GM19452 (cell line): ENCODE data around the gene KCNK10.

Source experiments
- ATAC-seq: cut with Tn5 transposase; IDR thresholded peaks from one replicate; pipeline ENCODE4 v1.9.1; 2021; ENCODE audit not compliant: unreplicated experiment

The KCNK10 gene

DNA sequence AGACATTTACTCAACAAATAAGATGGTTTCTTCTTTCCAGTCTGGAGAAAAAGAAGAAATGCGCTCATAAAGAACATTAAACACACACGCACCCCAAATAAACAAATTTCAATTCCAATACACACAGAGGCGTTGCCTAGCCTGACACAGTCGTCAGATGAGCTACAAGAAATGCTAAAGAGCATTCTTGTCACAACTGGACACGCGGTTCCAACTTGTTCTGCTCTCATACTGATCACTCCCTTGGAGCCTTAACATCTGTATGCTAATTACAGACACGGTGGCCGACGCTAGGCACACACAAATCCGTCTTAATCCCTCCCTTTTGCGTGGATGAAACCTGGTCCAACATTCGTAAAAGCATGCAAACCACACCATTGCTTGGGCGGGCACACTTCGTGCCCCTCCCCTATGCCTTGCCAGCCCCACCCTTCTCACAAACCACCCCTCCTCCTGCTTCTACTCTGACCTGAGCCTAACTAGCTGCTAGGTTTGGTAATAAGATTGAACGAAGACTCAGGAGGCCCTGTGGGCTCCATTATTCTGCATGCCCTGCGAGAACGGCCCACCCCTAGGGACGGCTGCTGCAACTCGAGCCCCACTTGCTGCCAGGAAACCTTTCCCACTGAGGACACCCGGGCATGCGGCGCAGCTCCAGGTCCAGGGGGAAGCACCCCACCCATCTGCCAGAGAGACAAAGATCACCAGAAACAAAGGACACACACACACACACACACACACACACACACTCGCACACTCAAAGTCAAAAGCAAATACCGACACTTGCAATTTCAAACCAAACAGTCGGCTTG lies 1.2 kb downstream of the KCNK10 start:
- ATAC-seq: no peak

DNA sequence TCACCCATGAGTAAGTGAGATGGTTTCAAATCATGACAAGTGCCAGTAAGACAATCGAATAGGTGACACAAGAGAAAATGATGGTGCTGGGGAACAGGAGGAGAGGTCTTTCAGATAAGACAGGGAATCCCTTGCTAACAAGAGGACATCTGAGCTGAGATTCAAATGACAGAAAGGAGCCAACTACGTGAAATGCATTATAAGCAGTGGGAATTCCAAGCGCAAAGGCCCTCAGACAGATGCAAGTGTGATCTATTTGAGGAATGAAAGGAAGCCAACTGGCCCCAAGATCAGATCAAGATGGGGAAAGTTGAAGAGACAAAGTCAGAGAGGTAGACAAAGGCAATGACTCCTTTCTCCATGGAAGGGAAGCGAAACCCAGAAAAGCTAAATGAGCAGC lies 4.7 kb downstream of the KCNK10 start:
- no peak for ATAC-seq

DNA sequence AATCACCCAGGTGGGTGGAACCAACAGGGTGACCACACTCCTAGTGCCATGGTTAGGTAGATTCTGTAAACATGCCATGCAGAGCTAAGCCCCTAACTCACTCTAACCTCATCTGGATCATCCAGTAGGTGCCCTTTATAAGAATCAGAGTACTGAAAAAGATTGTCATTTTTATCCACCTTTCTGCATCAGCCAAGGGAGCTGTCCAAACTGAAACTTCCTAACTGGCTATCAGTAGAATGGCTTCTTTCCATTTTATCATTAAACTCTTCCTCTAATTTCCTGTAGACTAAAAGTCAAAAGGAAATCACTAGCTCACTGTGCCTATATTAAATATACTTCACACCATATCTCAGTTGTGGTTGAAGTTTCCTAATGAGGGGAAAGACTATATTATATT lies 6.5 kb downstream of the KCNK10 start:
- ATAC-seq: no peak

DNA sequence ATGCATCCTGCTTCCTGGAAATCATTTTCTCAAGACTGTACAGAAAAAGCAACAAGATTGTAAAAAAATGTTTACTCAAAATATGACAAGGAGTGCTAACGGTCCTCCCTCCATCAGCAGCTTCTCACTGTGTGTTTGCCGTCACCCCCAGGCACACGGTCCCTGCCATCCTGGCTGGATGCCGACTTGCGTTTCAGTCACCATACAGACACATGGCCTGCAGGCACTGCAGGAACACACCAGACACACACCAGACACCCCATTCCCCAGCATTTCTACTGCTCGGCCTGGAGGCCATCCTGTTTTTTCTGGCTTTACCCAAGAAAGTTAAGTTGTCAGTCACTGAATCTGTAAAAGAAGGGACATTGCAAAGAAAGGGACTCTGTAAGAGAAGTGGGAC lies 10.8 kb downstream of the KCNK10 start:
- no peak for ATAC-seq

DNA sequence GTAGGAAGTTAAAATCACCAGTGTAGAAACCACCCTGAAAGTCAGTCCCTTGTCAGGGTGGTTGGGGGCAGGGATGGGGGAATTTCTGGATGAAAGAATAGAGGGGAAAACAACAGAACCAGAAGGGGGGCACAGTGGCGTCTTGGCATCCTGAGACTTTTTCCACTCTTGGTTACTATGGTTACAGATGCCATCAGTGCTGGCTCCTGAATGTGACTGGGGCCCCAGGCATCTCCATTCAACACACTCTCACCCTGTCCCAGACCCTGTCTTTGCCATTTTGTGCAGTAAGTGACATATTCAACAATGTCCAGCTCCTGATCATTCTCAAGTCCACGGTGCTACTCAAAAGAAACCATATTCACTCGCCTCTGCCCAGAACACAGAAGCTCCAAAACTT lies 11.3 kb downstream of the KCNK10 start:
- no peak for ATAC-seq

DNA sequence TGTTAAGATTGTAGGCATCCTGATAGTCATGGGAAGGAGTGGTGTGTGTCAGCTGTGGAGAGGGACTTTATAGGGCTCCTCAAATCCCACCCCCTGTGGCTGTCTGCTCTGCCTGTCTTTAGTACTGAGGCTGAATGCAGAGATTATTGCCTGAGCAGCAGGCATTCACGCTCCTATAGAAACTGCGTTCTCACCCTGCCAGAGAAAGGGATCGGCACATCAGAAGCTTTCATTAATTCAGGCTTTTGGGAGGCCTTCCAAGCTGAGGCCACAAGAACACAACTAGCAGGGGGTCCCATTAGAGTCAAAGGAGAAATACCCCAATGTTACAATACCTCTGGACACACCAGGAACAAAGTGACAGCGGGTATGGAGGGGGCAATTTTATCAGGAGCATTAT lies 12.6 kb downstream of the KCNK10 start:
- ATAC-seq: no peak

DNA sequence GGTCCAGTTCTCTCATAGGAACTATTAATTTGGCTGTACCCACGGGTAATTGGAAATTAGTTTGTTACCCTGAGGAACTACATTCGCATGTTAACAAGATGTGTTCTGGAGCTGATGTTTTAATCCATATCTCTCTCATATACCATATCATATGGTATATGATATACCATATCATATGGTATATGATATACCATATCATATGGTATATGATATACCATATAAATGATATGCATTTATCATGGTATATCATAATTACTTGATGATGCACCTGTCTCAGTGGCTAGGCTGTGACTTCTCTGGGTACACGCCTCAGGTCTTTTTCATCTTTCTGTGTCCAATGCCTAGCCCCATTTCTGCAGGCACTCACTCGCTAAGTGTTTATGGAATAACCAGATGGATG lies 13.0 kb downstream of the KCNK10 start:
- no peak for ATAC-seq

DNA sequence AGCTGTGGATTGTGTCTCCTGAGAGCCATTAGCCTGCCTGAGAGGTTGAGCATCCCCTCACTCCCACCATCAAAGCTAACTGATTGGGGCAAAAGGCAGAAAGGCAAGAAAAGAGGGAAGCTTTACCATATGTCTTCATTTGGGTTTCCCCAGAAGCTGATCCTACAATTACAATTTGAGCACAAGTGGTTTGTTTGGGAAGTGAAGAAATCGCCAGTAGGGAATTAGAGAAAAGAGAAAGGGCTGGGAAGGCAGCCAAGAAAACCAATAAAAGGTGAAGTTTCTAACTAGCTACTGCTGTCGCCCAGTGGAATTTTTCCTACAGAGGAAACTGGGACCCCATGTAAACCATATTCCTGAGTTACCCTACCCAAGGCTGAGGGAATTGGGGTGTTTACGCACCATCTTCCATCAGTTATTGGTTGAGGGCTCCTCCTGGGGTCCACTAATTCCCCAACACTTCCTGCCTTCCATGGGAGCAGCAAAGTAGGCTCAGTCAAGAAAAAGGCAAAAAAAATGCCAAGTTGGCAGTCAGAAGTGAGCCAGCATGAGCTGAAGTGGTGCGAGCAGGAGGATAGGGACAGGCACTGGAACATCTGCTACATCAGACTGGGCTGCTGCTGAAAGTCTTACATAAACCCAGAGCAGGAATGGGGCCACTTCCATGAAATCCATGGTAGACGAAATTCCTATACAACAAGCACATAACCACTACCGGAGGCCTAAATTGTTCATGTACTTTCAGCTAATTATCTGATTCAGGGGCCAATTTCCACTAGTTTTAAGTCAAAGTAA lies 17.3 kb downstream of the KCNK10 start:
- no peak for ATAC-seq

DNA sequence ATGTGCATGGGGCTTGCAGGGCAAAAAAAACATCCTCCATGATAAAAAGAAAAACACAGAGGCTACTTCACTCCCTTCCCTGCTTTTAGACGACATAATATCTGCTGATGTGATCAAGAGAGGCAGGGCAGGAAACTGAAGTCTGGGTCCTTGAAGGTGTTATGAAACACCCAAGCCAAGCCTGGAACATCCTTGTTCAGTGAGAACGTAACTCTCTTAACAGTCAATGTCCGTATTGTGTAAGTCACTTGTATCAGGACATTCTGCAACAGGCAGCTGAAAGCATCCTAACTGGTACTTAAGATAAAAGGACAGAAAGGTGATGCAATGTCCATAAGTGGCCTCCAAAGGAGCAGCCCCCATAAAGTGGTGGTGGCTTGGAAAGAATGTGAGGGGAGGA lies 20.0 kb downstream of the KCNK10 start:
- ATAC-seq: no peak

DNA sequence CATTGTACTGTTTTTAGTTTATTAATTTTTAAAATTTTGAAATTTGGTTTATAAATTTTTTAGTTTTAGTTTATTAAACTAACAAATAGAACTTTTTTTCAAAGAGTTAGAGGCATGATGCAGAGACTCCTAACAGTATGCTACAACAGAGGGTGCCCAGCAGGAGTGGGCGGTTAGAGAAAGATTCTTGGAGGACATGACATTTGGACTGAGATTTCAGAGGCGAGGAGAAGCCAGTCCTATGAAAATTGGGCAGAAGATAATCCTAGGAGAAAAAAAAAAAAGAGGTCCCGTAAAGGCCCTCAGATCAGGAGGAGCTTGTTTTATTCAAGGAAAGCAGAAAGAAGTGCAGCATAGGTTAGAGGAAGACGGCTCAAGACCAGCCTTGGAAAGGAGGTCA lies 21.7 kb downstream of the KCNK10 start:
- ATAC-seq: no peak

DNA sequence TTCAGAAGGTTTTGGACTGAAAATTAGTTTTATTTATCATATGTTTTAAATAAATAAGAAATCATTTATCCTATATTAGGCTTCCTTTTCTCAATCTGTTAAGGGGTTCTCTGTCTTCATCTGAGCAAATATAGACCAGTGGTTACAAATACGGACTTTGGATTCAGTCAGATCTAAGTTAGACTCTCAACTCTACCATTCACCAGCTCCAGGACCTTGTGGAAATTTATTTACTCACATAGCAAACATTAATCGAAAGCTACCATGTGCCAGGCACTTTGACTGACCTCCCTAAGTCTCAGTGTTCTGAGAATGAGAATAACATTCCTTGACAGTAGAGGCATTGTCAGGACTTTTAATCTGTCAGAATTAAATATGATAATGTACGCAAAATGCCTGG lies 22.3 kb downstream of the KCNK10 start:
- ATAC-seq: no peak

DNA sequence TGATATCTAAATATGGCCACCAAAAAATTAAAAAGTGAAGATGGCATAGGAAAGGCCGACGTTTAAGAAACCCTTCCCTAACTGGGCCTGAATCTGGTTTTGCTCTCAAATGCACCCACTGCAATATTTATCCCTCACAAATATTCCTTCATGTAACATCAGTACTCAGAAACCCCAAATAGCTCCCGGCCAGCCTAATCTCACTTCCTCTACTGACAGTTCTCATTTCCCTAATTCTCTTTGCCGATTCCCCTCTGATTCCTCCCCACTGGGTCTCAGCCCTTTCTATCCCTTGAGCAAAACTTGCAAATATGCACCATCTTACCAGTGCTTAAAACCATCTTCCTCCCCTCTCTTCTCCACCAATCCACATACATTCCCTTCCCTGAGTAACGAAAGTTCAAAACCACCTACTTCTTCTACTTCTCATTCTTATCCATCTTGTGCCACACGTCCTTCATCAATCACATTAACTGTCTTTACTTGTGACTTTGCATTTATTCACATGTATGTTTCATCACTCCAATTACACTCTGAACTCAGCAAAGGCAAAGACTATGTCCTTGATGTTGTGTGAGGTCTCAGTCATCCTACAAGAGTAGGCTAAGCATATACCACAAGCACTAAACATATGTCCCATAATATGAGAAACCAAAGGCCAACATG lies 23.1 kb downstream of the KCNK10 start:
- ATAC-seq: no peak

DNA sequence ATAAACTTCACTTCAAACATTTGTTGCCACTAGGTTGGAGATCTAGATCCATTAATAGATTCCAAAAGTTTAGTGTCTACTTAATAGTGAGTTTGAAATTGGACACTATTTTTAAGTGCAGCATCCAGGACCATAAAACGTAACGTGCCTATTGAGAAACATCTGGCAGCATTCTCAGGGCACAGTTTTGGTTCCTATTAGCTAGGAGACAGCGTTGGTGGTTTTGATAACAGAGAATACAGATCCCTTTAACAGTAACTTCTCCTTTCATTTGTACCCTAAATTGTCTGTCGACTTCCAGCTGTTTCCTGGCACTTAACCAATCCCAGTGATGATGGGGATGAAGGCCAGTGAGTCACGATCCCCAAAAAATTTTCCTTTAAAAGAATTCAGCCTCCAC lies 25.8 kb downstream of the KCNK10 start:
- ATAC-seq: no peak

DNA sequence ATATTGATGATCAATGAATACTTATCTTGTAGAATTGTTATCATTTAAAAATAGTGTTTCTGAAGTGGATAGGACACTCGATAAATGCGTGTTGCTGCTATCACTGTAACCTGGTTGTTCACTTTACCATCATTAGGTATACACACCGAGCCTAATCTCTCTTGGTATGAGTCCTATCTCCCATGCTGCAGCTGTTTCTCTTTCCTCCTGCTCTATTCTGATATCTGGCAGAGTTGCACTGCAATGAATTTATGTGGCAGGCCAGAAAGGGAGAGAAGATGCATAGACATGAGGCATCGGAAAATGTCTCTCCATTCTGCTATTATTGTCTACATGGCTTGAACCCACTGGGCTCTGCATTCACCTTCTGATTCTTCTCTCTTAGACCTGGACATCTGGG lies 26.7 kb downstream of the KCNK10 start:
- ATAC-seq: no peak

DNA sequence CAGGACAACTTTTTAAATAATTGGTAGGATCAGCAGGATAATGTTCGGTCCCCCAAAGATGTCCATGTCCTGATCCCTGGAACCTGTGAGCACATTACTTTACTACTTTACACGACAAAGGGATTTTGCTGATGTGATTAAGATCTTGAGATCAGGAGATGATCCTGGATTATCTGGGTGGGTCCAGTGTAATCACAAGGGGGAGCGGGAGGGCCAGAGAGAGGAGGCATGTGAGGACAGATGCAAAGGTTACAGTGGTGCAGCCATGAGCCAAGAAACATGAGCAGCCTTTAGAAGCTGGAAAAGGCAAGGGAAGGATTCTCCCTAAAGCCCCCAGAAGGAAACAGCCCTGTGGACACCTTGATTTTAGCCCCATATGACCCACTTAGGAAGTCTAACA lies 33.1 kb downstream of the KCNK10 start:
- no peak for ATAC-seq

DNA sequence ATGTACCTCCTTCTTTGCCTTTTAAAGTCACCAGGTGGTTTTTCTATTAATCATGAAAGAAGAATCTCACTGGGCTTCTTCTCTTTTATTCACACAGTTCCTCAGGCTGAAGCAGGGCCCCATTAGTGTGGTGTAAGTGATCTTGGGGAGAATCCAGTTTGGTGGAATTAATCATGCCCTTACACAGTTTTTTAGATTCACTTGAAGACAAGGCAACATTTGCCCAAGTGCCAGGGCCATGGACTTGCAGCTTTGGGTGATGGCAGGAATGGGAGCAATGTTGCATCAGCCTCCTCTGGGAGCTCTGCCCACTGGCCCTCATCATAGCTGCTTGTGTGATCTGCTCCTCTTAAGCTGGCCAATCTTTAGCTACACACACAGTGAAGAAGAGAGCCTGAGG lies 33.8 kb downstream of the KCNK10 start:
- no peak for ATAC-seq

DNA sequence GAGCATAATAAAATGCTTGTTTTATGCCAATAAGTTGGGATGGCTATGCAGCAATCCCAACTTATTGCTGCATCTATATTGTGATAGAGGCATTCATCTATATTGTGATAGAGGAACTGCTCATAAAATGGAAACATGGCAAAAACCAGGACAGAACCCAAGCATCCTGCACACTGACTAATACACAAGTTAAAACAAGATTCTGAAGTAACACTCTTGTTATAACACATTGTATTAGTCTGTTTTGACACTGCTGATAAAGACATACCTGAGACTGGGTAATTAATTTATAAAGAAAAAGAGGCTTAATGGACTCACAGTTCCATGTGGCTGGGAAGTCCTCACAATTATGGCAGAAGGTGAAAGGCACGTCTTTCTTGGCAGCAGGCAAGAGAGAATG lies 36.8 kb downstream of the KCNK10 start:
- ATAC-seq: no peak

DNA sequence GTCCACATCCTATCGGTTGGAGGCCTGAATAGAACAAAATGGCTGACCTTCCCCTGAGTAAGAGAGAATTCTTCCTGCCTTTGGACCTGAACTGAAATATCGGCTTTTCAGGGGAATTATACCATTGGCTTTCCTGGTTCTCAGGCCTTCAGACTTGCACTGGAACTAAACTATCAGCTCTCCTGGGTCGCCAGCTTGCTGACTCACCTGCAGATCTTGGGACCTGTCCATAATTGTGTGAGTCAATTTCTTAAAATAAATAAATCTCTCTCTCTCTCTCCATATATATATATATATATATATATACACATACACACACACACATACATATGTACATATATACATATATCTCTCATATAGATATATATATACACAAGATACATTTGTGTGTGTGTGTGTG lies 41.6 kb downstream of the KCNK10 start:
- no peak for ATAC-seq

DNA sequence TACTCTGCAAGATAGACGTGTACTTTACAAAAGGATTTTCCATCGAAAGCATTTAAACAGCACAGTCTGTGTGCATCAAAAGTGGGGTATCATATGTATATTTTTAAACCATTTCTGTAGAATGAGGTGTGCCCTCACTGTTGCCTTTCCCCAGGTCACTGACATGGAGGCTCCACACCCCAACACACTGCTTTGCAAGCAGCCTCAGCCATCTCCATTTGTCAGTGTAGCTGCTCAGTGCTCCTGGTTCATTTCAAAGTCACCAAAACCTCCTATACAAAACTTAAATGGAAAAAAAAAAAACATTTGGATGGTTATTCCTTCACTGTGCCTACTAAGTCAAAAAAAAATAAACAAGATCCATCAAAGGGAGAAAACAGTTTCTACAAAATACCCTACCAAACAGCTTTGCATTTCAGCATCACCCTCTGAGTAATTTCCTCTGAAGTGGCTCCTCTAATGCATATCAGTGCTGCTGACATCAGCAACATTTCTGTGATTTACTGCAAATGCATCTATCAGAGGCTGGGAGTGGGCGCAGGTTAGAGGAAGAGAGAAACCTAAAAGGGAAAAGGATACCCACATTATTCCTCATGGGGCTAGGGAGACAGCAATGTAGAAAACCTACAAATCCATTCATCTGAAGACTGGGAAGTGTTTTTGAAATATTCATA lies 46.0 kb downstream of the KCNK10 start:
- no peak for ATAC-seq

DNA sequence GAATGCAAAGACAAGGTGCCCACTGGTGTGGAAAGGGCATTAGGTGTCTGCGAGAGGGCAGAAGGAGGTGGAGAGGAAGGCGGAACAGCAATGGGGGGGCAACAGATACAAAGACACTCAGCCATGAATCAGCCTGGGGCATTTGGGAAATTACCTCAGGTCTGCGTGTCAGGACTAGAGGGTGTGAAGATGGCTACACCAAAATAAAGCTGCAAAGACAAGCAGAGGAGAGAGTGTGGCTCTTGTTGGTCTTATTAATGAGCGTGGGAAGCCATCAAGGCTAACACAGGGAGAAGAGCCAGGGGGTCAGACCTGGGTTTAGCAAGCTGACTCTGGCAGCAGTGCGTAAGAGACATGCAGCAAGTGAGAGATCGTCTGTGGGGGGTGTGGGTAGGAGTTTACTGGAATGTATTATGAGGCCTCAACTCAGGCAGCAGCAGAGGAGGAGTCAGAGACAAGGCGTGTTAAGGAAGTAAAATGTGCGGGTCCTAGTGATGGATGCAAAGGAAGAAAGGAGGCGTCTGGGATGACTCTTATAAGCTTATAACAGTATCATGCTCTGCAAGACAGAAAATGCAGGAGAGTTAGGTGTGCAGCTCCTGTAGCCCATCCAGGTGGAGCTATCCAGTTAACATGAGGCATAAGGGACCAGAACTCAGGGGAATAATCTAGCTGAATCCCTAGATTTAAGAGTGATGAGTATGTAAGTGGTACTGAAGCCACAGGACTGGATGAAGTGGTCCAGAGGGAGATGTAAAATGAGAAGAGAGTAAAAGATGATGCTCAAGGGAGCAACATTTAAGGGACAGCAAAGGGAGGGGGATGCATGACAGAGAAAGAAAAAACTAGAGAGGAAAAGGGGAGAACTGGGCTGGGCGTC lies 50.4 kb downstream of the KCNK10 start:
- no peak for ATAC-seq
